Measurements from ENCODE around the gene FGF10. TPM values are rescaled to one million over a fixed set of nuclear protein-coding genes. Genes with fewer than 3 reads are reported as not detected.
A peak's percentile ranks its signal among the peaks of the same experiment; 100 is the strongest.

The FGF10 gene
- total RNA-seq, 2 donors from 2014 or later = 0.44 to 3.8 TPM

- H3K4me3 ChIP-seq (ENCODE audit: low read length) = no peak overlapping the region
- H3K27ac ChIP-seq (ENCODE audit: low read depth, low read length) = peak overlapping the region; percentile 24
- Mint-ChIP-seq H3K27me3 (ENCODE audit: insufficient read depth) (no peaks in the 10 kb centered on the region), H3K4me3 (no peak overlapping the region), H3K9me3 (peaks cover 4% of the 10 kb centered on the region), H3K4me1 (peaks cover 9% of the 10 kb centered on the region), H3K27ac (no peak overlapping the region), H3K36me3 (ENCODE audit: low read depth) (no peaks in the 10 kb centered on the region)
- H3K36me3 ChIP-seq (ENCODE audit: control insufficient read depth, insufficient read depth, low read length) = no peaks in the 10 kb centered on the region
- no peak for TF ChIP-seq CTCF (conservative IDR thresholded peaks at IDR 0.05)
- H3K4me1 ChIP-seq (ENCODE audit: control insufficient read depth, insufficient read depth, low read length) = no peaks in the 10 kb centered on the region
- no peak overlapping the region for H3K9ac ChIP-seq (ENCODE audit: extremely low read depth, low read length, poor library complexity, severe bottlenecking)
- H3K27me3 ChIP-seq (ENCODE audit: control insufficient read depth, insufficient read depth, low read length, poor library complexity, severe bottlenecking) = no peaks in the 10 kb centered on the region
- 100% methylated on average over 1 to 2 of the region's 2 CpGs for WGBS, 2 experiments (ENCODE audit: insufficient coverage in 1 of 2, insufficient read length in 1 of 2)
- no peak for DNase-seq
- peaks cover 6% of the 10 kb centered on the region for H3K9me3 ChIP-seq (ENCODE audit: control insufficient read depth, low read length)
Observed at GRCh38 chr5:44294516-44294915, 94.7 kb downstream of the FGF10 start.

- Mint-ChIP-seq H3K27ac (no peak overlapping the region), H3K27me3 (ENCODE audit: insufficient read depth) (no peaks in the 10 kb centered on the region), H3K4me1 (peaks cover 9% of the 10 kb centered on the region), H3K4me3 (no peak overlapping the region), H3K36me3 (ENCODE audit: low read depth) (no peaks in the 10 kb centered on the region), H3K9me3 (peaks cover 4% of the 10 kb centered on the region)
- H3K9ac ChIP-seq (ENCODE audit: extremely low read depth, low read length, poor library complexity, severe bottlenecking) = no peak overlapping the region
- no peaks in the 10 kb centered on the region for H3K4me1 ChIP-seq (ENCODE audit: control insufficient read depth, insufficient read depth, low read length)
- no peak overlapping the region for H3K27ac ChIP-seq (ENCODE audit: low read depth, low read length)
- no peak for TF ChIP-seq CTCF (conservative IDR thresholded peaks at IDR 0.05)
- DNase-seq = no peak
- peaks cover 6% of the 10 kb centered on the region for H3K9me3 ChIP-seq (ENCODE audit: control insufficient read depth, low read length)
- no peak overlapping the region for H3K4me3 ChIP-seq (ENCODE audit: low read length)
- no peaks in the 10 kb centered on the region for H3K36me3 ChIP-seq (ENCODE audit: control insufficient read depth, insufficient read depth, low read length)
- no peaks in the 10 kb centered on the region for H3K27me3 ChIP-seq (ENCODE audit: control insufficient read depth, insufficient read depth, low read length, poor library complexity, severe bottlenecking)
- 92% methylated on average over 2 of the region's 2 CpGs; no CpG with 5 or more reads in 1 of the 2 experiments for WGBS, 2 experiments (ENCODE audit: insufficient coverage in 1 of 2, insufficient read length in 1 of 2)
Observed at GRCh38 chr5:44292736-44293135, 96.5 kb downstream of the FGF10 start.

GRCh38 chr5:44278469-44278868 lies 110.8 kb downstream of the FGF10 start:
- H3K4me3 ChIP-seq (ENCODE audit: low read length) = no peak overlapping the region
- H3K27ac ChIP-seq (ENCODE audit: low read depth, low read length) = no peak overlapping the region
- no peaks in the 10 kb centered on the region for H3K27me3 ChIP-seq (ENCODE audit: control insufficient read depth, insufficient read depth, low read length, poor library complexity, severe bottlenecking)
- no peak for DNase-seq
- H3K36me3 Mint-ChIP-seq (ENCODE audit: low read depth) = no peaks in the 10 kb centered on the region
- WGBS, 2 experiments (ENCODE audit: insufficient coverage in 1 of 2, insufficient read length in 1 of 2) = 86 to 94% methylated on average over 1 to 3 of the region's 3 CpGs
- H3K4me1 ChIP-seq (ENCODE audit: control insufficient read depth, insufficient read depth, low read length) = no peaks in the 10 kb centered on the region
- no peak overlapping the region for H3K4me3 Mint-ChIP-seq
- no peaks in the 10 kb centered on the region for H3K9me3 ChIP-seq (ENCODE audit: control insufficient read depth, low read length)
- H3K9me3 Mint-ChIP-seq = no peaks in the 10 kb centered on the region
- H3K27me3 Mint-ChIP-seq (ENCODE audit: insufficient read depth) = no peaks in the 10 kb centered on the region
- peaks cover 3% of the 10 kb centered on the region for H3K4me1 Mint-ChIP-seq
- no peak for TF ChIP-seq CTCF (conservative IDR thresholded peaks at IDR 0.05)
- no peak overlapping the region for H3K27ac Mint-ChIP-seq
- no peak overlapping the region for H3K9ac ChIP-seq (ENCODE audit: extremely low read depth, low read length, poor library complexity, severe bottlenecking)
- no peaks in the 10 kb centered on the region for H3K36me3 ChIP-seq (ENCODE audit: control insufficient read depth, insufficient read depth, low read length)

Measured in endodermal cell (in vitro differentiated cells).